SK-N-SH (cell line): ENCODE data around the gene RNASE9. TPM values are rescaled to one million over a fixed set of nuclear protein-coding genes. Genes with fewer than 3 reads are reported as not detected.
"Not testable (repeated sequence)": the region's sequence is repeated elsewhere in the genome, so short reads cannot be mapped to it uniquely, and the experiment has no call there.

ENCODE experiments used
- CTCF ChIA-PET: fragments of 300-600, 350-600 bp; formaldehyde crosslinking; extraction: SDS; loops from one replicate; lab custom pipeline; 2021; lab: Yijun Ruan, JAX
- POLR2A ChIA-PET: fragments of 350-600 bp; sonication (Branson Sonifier 250); formaldehyde crosslinking; extraction: SDS; loops from one replicate; lab custom pipeline; 2020; ENCODE audit warnings: antibody characterized with exemption, inconsistent platforms; lab: Yijun Ruan, JAX
- DNase-seq: peaks from one replicate; pipeline ENCODE4 v3.0.0; 2012
- H2AFZ ChIP-seq: fragments of 200-600 bp; sonication (generic); 2 replicates; pipeline ENCODE4 v1.8.1; 2016; ENCODE audit warnings: antibody characterized with exemption, mild to moderate bottlenecking, low read depth
- H3F3A ChIP-seq: fragments of 200-600 bp; sonication (generic); replicated peaks from 2 replicates; pipeline ENCODE3; 2016; ENCODE audit warnings: antibody characterized with exemption, mild to moderate bottlenecking; ENCODE audit not compliant: insufficient read depth
- H3K27ac ChIP-seq, 2 experiments: fragments of 200-500 bp in 1 of 2; fragments of 200-600 bp in 1 of 2; sonication (Bioruptor generic) in 1 of 2; sonication (generic), shearing (Covaris generic) in 1 of 2; 2 replicates each; pipeline versions ENCODE4 v1.5.1 to v1.6.1; 2014 to 2016; ENCODE audit warnings: low read depth in 2 of 2, inconsistent platforms in 1 of 2, low read length in 1 of 2, mild to moderate bottlenecking in 1 of 2, mixed read lengths in 1 of 2
- H3K27me3 ChIP-seq: fragments of 200-600 bp; sonication (generic), shearing (Covaris generic); 2 replicates; pipeline ENCODE4 v1.6.1; 2016; ENCODE audit warnings: mixed run types; ENCODE audit not compliant: insufficient read depth
- H3K36me3 ChIP-seq, 2 experiments: fragments of 200-500 bp in 1 of 2; fragments of 200-600 bp in 1 of 2; sonication (Bioruptor generic) in 1 of 2; sonication (generic) in 1 of 2; replicated peaks in 1 of 2; 2 replicates each; pipeline versions ENCODE3 to v1.5.1; 2014 to 2016; ENCODE audit warnings: low read length in 1 of 2, mild to moderate bottlenecking in 1 of 2; ENCODE audit not compliant: insufficient read depth in 2 of 2, control insufficient read depth in 1 of 2
- H3K4me1 ChIP-seq, 2 experiments: fragments of 200-500 bp in 1 of 2; fragments of 200-600 bp in 1 of 2; sonication (Bioruptor generic) in 1 of 2; sonication (generic), shearing (Covaris generic) in 1 of 2; 2 replicates each; pipeline versions ENCODE4 v1.5.1 to v1.6.1; 2014 to 2016; ENCODE audit warnings: low read depth in 1 of 2, low read length in 1 of 2, mixed run types in 1 of 2; ENCODE audit not compliant: insufficient read depth in 2 of 2, control insufficient read depth in 1 of 2
- H3K4me2 ChIP-seq: fragments of 200-600 bp; sonication (generic), shearing (Covaris generic); 2 replicates; pipeline ENCODE4 v1.6.1; 2017; ENCODE audit warnings: mixed run types
- H3K4me3 ChIP-seq, 2 experiments: fragments of 200-500 bp in 1 of 2; fragments of 200-600 bp in 1 of 2; sonication (Bioruptor generic) in 1 of 2; sonication (generic), shearing (Covaris generic) in 1 of 2; 2 replicates each; pipeline versions ENCODE4 v1.5.1 to v1.8.1; 2014 to 2016; ENCODE audit warnings: low read depth in 2 of 2, inconsistent platforms in 1 of 2, low read length in 1 of 2, mild to moderate bottlenecking in 1 of 2, mixed read lengths in 1 of 2, moderate library complexity in 1 of 2
- H3K79me2 ChIP-seq: fragments of 200-600 bp; sonication (generic); 2 replicates; pipeline ENCODE4 v1.8.1; 2017; ENCODE audit warnings: mild to moderate bottlenecking; ENCODE audit not compliant: insufficient read depth
- H3K9ac ChIP-seq: fragments of 200-600 bp; sonication (generic); 2 replicates; pipeline ENCODE4 v1.6.1; 2017; ENCODE audit warnings: mixed run types
- H3K9me2 ChIP-seq: fragments of 200-600 bp; sonication (generic); 2 replicates; pipeline ENCODE4 v1.6.1; 2017; ENCODE audit warnings: mixed run types
- H3K9me3 ChIP-seq: fragments of 200-600 bp; sonication (generic); 2 replicates; pipeline ENCODE4 v1.6.1; 2017; ENCODE audit warnings: mixed run types, mild to moderate bottlenecking, moderate library complexity
- H4K20me1 ChIP-seq: fragments of 200-600 bp; sonication (generic); 2 replicates; pipeline ENCODE4 v1.6.1; 2017; ENCODE audit warnings: mild to moderate bottlenecking, mixed run types; ENCODE audit not compliant: insufficient read depth
- CTCF ChIP-seq: fragments of 200-600 bp; sonication (generic); IDR thresholded peaks from 2 replicates; pipeline ENCODE4 v1.6.1; 2017; ENCODE audit warnings: antibody characterized with exemption, mild to moderate bottlenecking, moderate library complexity
- EP300 ChIP-seq, 2 experiments: IDR thresholded peaks; 2 replicates each; pipeline versions ENCODE4 v1.4.0 to v1.6.1; 2012; ENCODE audit warnings: borderline replicate concordance in 1 of 2, low read depth in 1 of 2, low read length in 1 of 2
- EZH2phosphoT487 ChIP-seq: fragments of 200-600 bp; sonication (generic); IDR thresholded peaks from 2 replicates; pipeline ENCODE4 v1.6.1; 2017; ENCODE audit warnings: low read depth, mixed run types, mild to moderate bottlenecking, antibody characterized with exemption, moderate library complexity, borderline replicate concordance
- FOSL2 ChIP-seq: IDR thresholded peaks from 2 replicates; pipeline ENCODE4 v1.4.0; 2012; ENCODE audit warnings: low read depth, mild to moderate bottlenecking, moderate library complexity, borderline replicate concordance
- GABPA ChIP-seq: IDR thresholded peaks from 2 replicates; pipeline ENCODE4 v1.4.0; 2012; ENCODE audit warnings: low read depth, mild to moderate bottlenecking
- MEF2A ChIP-seq: IDR thresholded peaks from 2 replicates; pipeline ENCODE4 v1.4.0; 2012; ENCODE audit warnings: low read depth, borderline replicate concordance
- NFIC ChIP-seq: IDR thresholded peaks from 2 replicates; pipeline ENCODE4 v1.4.0; 2012; ENCODE audit warnings: borderline replicate concordance
- NRF1 ChIP-seq: IDR thresholded peaks from 2 replicates; pipeline ENCODE4 v1.6.1; 2012; ENCODE audit warnings: low read depth, mild to moderate bottlenecking, low read length
- POLR2AphosphoS5 ChIP-seq: IDR thresholded peaks from 2 replicates; pipeline ENCODE4 v1.6.1; 2012; ENCODE audit warnings: low read depth, low read length
- RCOR1 ChIP-seq: fragments of 150-350 bp; IDR thresholded peaks from 2 replicates; pipeline ENCODE4 v1.6.1; 2017; ENCODE audit warnings: antibody characterized with exemption, low read length
- RFX5 ChIP-seq: IDR thresholded peaks from 2 replicates; pipeline ENCODE4 v1.6.1; 2012; ENCODE audit warnings: mild to moderate bottlenecking, improper control_type of control experiment, low read length
- RXRA ChIP-seq: IDR thresholded peaks from 2 replicates; pipeline ENCODE4 v1.4.0; 2012; ENCODE audit warnings: low read depth, mild to moderate bottlenecking, borderline replicate concordance
- SIN3A ChIP-seq: IDR thresholded peaks from 2 replicates; pipeline ENCODE4 v1.6.1; 2012; ENCODE audit warnings: low read depth, mild to moderate bottlenecking, low read length, moderate library complexity, borderline replicate concordance
- SMC3 ChIP-seq: IDR thresholded peaks from 2 replicates; pipeline ENCODE4 v1.6.1; 2012; ENCODE audit warnings: low read depth, low read length, improper control_type of control experiment
- TAF1 ChIP-seq: IDR thresholded peaks from 2 replicates; pipeline ENCODE4 v1.6.1; 2012; ENCODE audit warnings: low read depth, mild to moderate bottlenecking, low read length, moderate library complexity, borderline replicate concordance
- TCF12 ChIP-seq: IDR thresholded peaks from 2 replicates; pipeline ENCODE4 v1.4.0; 2012
- TEAD4 ChIP-seq: IDR thresholded peaks from 2 replicates; pipeline ENCODE4 v1.4.0; 2012; ENCODE audit warnings: mild to moderate bottlenecking, borderline replicate concordance; ENCODE audit not compliant: insufficient read depth
- USF1 ChIP-seq: IDR thresholded peaks from 2 replicates; pipeline ENCODE4 v1.4.0; 2012; ENCODE audit warnings: low read depth, borderline replicate concordance
- YY1 ChIP-seq: IDR thresholded peaks from 2 replicates; pipeline ENCODE4 v1.4.0; 2012; ENCODE audit warnings: low read depth, mild to moderate bottlenecking
- WGBS: methylation state at CpG from one replicate; pipeline ENCODE4 v1.1.6; 2017; ENCODE audit warnings: low lambda C conversion rate; 5-methylcytosine and 5-hydroxymethylcytosine counted together
- polyA plus RNA-seq, 3 experiments: library from polyadenylated mRNA; depleted of rRNA; stranded (reverse); fragments of >200 nt; gene quantifications; 2 replicates each; pipeline ENCODE4 v1.2.3, GENCODE V29; 2012
- TF ChIP-seq, protein P1 (sequence below): IDR thresholded peaks from 2 replicates; pipeline ENCODE4 v1.4.0; 2012; ENCODE audit warnings: low read depth

The RNASE9 gene
- polyA plus RNA-seq, 1 of the 3 experiments (the other 2 are of a cell fraction): not detected

GRCh38 chr14:20512177-20512905, 48.5 kb downstream of the RNASE9 start:
- Histone ChIP-seq H3K79me2 (no peaks in the 10 kb centered on the region), H3K4me3 (no peak overlapping the region), H3K27me3 (peaks cover 26% of the 10 kb centered on the region; the same call in 1 of the 2 replicates), H3K36me3 (no peaks in the 10 kb centered on the region), H3K9me3 (no peaks in the 10 kb centered on the region), H3K27ac (no peak overlapping the region), H3K9me2 (no peaks in the 10 kb centered on the region), H3K9ac (no peak overlapping the region), H3F3A (no peaks in the 10 kb centered on the region), H2AFZ (no peak overlapping the region), H3K4me1 (no peaks in the 10 kb centered on the region), H3K4me2 (no peak overlapping the region), H4K20me1 (no peaks in the 10 kb centered on the region)
- CTCF ChIA-PET: no interaction called here
- POLR2A ChIA-PET: no interaction called here
- no peak for DNase-seq
- no peak for TF ChIP-seq TAF1
- no peak for TF ChIP-seq TCF12
- no peak for TF ChIP-seq RFX5
- no peak for TF ChIP-seq SIN3A
- no peak for TF ChIP-seq FOSL2
- no peak for TF ChIP-seq NFIC
- no peak for TF ChIP-seq SMC3
- no peak for TF ChIP-seq POLR2AphosphoS5
- no peak for TF ChIP-seq MEF2A
- TF ChIP-seq EZH2phosphoT487: no peak
- TF ChIP-seq USF1: no peak
- TF ChIP-seq NRF1: no peak
- WGBS: 4% methylated on average over 7 of the region's 7 CpGs

GRCh38 chr14:20508367-20508766, 52.5 kb downstream of the RNASE9 start:
- CTCF ChIA-PET: no interaction called here
- H3K36me3 ChIP-seq: no peaks in the 10 kb centered on the region
- WGBS: 23% methylated on average over 8 of the region's 8 CpGs
- no peaks in the 10 kb centered on the region for H3K4me1 ChIP-seq
- H3K4me2 ChIP-seq: no peak overlapping the region
- H3K79me2 ChIP-seq: no peaks in the 10 kb centered on the region
- no peak overlapping the region for H3K27ac ChIP-seq
- POLR2A ChIA-PET: no interaction called here
- no peaks in the 10 kb centered on the region for H3K9me3 ChIP-seq
- no peaks in the 10 kb centered on the region for H4K20me1 ChIP-seq
- no peaks in the 10 kb centered on the region for H3K9me2 ChIP-seq
- peaks cover 26% of the 10 kb centered on the region; the same call in 1 of the 2 replicates for H3K27me3 ChIP-seq
- no peak overlapping the region for H3K4me3 ChIP-seq
- H3K9ac ChIP-seq: no peak overlapping the region
- TF ChIP-seq TEAD4 (no peak), NRF1 (no peak), RCOR1 (no peak), RXRA (no peak), YY1 (no peak), EZH2phosphoT487 (no peak), EP300 (IDR thresholded peaks at IDR 0.05; ENCODE audit: borderline replicate concordance in 1 of 2, low read depth in 1 of 2, low read length in 1 of 2) (no peak), MEF2A (no peak), FOSL2 (no peak), NFIC (no peak), CTCF (no peak), GABPA (no peak)
- TF ChIP-seq, protein P1, sequence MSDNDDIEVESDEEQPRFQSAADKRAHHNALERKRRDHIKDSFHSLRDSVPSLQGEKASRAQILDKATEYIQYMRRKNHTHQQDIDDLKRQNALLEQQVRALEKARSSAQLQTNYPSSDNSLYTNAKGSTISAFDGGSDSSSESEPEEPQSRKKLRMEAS: no peak
- H3F3A ChIP-seq: no peaks in the 10 kb centered on the region
- no peak for DNase-seq
- H2AFZ ChIP-seq: no peak overlapping the region

GRCh38 chr14:20507537-20507936, 53.3 kb downstream of the RNASE9 start:
- not testable (repeated sequence) for H3K36me3 ChIP-seq
- WGBS: 27% methylated on average over 3 of the region's 3 CpGs

More at GRCh38 chr14:20507537-20507936, 53.3 kb downstream of the RNASE9 start:
- H3K9ac ChIP-seq, H3K4me3 ChIP-seq, H3K79me2 ChIP-seq, H4K20me1 ChIP-seq, CTCF ChIA-PET, H3K4me2 ChIP-seq, DNase-seq, H3K9me2 ChIP-seq, H2AFZ ChIP-seq, H3K9me3 ChIP-seq, H3K27ac ChIP-seq, H3K4me1 ChIP-seq, POLR2A ChIA-PET, H3F3A ChIP-seq: not testable (repeated sequence)
- H3K27me3 ChIP-seq: peaks cover 24% of the 10 kb centered on the region; the same call in 1 of the 2 replicates
